ENCODE data around the gene CORO2A. TPM values are rescaled to one million over a fixed set of nuclear protein-coding genes. Genes with fewer than 3 reads are reported as not detected.

CORO2A gene
- total RNA-seq, 1 experiment from 2014 or later = 1.7 TPM

DNA sequence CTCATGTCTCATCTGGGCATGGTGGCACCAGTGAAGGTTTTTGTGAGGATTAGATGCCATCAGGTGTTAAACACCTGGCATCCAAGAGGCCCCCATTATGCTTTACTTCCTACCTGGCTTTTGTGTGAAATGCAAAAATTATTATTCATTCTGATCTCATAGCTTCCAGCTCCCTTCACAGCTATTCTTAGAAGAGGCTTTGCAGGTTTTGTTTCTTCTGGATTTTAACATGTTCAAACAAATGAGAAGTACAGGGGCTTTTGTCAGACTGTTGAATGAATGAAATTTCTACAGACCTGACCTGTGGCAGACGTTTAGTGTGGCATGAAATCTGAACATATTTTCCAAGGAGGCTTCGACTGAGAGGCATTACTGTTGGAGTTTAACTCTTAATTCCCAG lies 14.3 kb upstream of the CORO2A start:
- H3K27me3 ChIP-seq (ENCODE audit: low read length) = no peaks in the 10 kb centered on the region
- no peaks in the 10 kb centered on the region for H3K36me3 ChIP-seq (ENCODE audit: insufficient read depth, low read length)
- DNase-seq = no peak
- H3K9ac ChIP-seq (ENCODE audit: low read length) = no peak overlapping the region
- no peak overlapping the region for H2AFZ ChIP-seq (ENCODE audit: low read length)
- no peaks in the 10 kb centered on the region for H4K20me1 ChIP-seq (ENCODE audit: insufficient read depth, low read depth, low read length)
- H3K9me3 ChIP-seq (ENCODE audit: low read length) = no peaks in the 10 kb centered on the region
- no peak overlapping the region for H3K4me3 ChIP-seq (ENCODE audit: low read length)
- peaks cover 18% of the 10 kb centered on the region for H3K4me1 ChIP-seq (ENCODE audit: low read length)
- H3K27ac ChIP-seq (ENCODE audit: low read length) = no peak overlapping the region
- no peak overlapping the region for H3K4me2 ChIP-seq (ENCODE audit: low read depth, low read length, poor library complexity, severe bottlenecking)
- no peaks in the 10 kb centered on the region for H3K79me2 ChIP-seq (ENCODE audit: low read length)
- H3K9me2 ChIP-seq (replicated peaks; ENCODE audit: insufficient read depth, low read length) = no peaks in the 10 kb centered on the region

DNA sequence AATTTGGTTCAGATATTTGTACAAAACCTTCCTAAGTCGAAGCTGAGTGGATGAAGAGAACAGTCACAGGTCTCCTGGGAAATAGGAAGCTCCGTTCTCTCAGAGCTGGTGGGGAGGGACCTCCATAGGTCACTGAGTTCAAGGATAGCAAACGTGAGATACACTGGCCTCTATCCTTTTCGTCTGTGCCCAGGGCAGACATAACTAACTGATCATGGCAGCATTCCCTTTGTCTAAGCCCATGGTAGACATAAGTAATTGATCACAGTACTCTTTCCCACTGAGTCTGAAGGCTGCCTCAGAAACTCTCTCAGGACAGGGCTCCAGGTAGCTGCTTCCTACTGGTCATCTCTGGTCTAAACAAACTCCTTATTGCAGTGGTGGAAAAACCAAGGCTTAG lies 12.3 kb upstream of the CORO2A start:
- Histone ChIP-seq H3K4me1 (ENCODE audit: low read length) (peaks cover 30% of the 10 kb centered on the region), H3K27me3 (ENCODE audit: low read length) (no peaks in the 10 kb centered on the region), H3K27ac (ENCODE audit: low read length) (no peak overlapping the region), H3K36me3 (ENCODE audit: insufficient read depth, low read length) (no peaks in the 10 kb centered on the region), H4K20me1 (ENCODE audit: insufficient read depth, low read depth, low read length) (no peaks in the 10 kb centered on the region), H3K79me2 (ENCODE audit: low read length) (no peaks in the 10 kb centered on the region), H3K9me2 (replicated peaks; ENCODE audit: insufficient read depth, low read length) (no peaks in the 10 kb centered on the region), H2AFZ (ENCODE audit: low read length) (no peak overlapping the region), H3K9me3 (ENCODE audit: low read length) (no peaks in the 10 kb centered on the region), H3K9ac (ENCODE audit: low read length) (no peak overlapping the region), H3K4me2 (ENCODE audit: low read depth, low read length, poor library complexity, severe bottlenecking) (no peak overlapping the region), H3K4me3 (ENCODE audit: low read length) (no peak overlapping the region)
- no peak for DNase-seq

DNA sequence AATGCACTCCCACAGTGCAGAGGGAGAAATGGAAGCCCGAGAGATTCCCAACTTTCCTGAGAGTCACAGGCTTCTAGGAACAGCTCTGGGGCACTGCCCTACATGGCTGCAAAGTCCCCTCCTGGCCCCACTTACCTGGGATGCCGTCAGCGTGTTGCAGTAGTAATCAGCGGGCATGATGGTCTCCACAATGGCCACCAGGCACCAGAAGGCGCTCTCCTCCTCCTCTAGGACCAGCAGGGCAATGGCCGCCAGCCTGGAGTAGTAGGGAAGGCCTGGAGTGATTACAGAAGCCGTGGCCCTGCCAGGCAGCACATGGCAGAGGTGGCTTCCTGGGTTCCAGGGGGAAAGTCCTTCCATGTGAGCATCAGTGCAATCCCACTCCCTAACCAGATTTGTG lies 10.7 kb upstream of the CORO2A start:
- no peak overlapping the region for H3K9ac ChIP-seq (ENCODE audit: low read length)
- H3K4me1 ChIP-seq (ENCODE audit: low read length) = peaks cover 30% of the 10 kb centered on the region
- no peak overlapping the region for H3K4me3 ChIP-seq (ENCODE audit: low read length)
- H3K36me3 ChIP-seq (ENCODE audit: insufficient read depth, low read length) = no peaks in the 10 kb centered on the region
- H3K4me2 ChIP-seq (ENCODE audit: low read depth, low read length, poor library complexity, severe bottlenecking) = no peak overlapping the region
- H3K27ac ChIP-seq (ENCODE audit: low read length) = no peak overlapping the region
- no peaks in the 10 kb centered on the region for H3K79me2 ChIP-seq (ENCODE audit: low read length)
- no peaks in the 10 kb centered on the region for H3K27me3 ChIP-seq (ENCODE audit: low read length)
- no peak for DNase-seq
- no peaks in the 10 kb centered on the region for H3K9me3 ChIP-seq (ENCODE audit: low read length)
- no peaks in the 10 kb centered on the region for H3K9me2 ChIP-seq (replicated peaks; ENCODE audit: insufficient read depth, low read length)
- no peaks in the 10 kb centered on the region for H4K20me1 ChIP-seq (ENCODE audit: insufficient read depth, low read depth, low read length)
- H2AFZ ChIP-seq (ENCODE audit: low read length) = no peak overlapping the region

DNA sequence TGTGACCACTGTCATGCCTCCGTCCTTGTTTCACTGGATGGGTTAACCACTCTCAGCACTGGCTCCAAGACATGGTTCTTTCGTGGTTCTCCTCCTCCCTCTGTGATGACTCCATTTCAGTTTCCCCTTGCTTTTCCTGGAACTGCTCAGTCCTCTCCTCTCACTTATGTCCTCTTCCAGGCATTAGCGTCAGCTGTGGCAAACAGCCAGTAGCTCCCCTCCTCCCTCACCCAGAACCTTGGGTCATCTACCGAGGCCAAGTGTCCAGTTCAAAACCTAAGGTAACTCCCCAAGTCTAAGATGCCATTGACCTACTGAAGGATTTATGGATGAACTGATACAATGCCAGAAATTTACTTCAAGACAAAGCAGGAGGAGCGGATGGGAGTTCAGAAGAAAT lies 9.8 kb upstream of the CORO2A start:
- H3K27me3 ChIP-seq (ENCODE audit: low read length) = no peaks in the 10 kb centered on the region
- H3K79me2 ChIP-seq (ENCODE audit: low read length) = no peaks in the 10 kb centered on the region
- H3K9me2 ChIP-seq (replicated peaks; ENCODE audit: insufficient read depth, low read length) = no peaks in the 10 kb centered on the region
- H3K4me3 ChIP-seq (ENCODE audit: low read length) = no peak overlapping the region
- no peak for DNase-seq
- H3K9ac ChIP-seq (ENCODE audit: low read length) = no peak overlapping the region
- no peak overlapping the region for H3K4me2 ChIP-seq (ENCODE audit: low read depth, low read length, poor library complexity, severe bottlenecking)
- H3K4me1 ChIP-seq (ENCODE audit: low read length) = peaks cover 29% of the 10 kb centered on the region
- no peak overlapping the region for H3K27ac ChIP-seq (ENCODE audit: low read length)
- H3K9me3 ChIP-seq (ENCODE audit: low read length) = no peaks in the 10 kb centered on the region
- H3K36me3 ChIP-seq (ENCODE audit: insufficient read depth, low read length) = no peaks in the 10 kb centered on the region
- no peak overlapping the region for H2AFZ ChIP-seq (ENCODE audit: low read length)
- no peaks in the 10 kb centered on the region for H4K20me1 ChIP-seq (ENCODE audit: insufficient read depth, low read depth, low read length)

DNA sequence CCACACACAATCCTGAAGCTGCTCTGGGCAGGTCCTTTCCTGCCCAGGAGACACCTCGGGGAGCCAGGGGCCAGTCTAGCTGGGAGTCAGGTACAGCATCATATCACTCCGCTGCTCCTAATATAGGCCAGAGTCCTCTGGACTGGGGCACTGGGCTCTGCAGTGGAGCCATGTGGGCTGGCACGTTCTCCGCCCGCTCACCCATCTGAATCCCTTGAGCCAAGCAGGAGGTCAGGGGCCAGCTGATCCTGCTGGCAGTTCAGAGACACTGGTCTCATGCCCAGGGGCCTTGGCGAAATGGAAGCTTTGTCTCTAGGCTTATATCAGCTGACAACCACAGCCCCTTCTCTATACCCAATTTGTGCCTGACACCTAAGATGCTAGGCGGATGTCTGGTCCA lies 9.3 kb upstream of the CORO2A start:
- Histone ChIP-seq H3K9ac (ENCODE audit: low read length) (no peak overlapping the region; the same call in 1 of the 2 replicates), H4K20me1 (ENCODE audit: insufficient read depth, low read depth, low read length) (no peaks in the 10 kb centered on the region)

DNA sequence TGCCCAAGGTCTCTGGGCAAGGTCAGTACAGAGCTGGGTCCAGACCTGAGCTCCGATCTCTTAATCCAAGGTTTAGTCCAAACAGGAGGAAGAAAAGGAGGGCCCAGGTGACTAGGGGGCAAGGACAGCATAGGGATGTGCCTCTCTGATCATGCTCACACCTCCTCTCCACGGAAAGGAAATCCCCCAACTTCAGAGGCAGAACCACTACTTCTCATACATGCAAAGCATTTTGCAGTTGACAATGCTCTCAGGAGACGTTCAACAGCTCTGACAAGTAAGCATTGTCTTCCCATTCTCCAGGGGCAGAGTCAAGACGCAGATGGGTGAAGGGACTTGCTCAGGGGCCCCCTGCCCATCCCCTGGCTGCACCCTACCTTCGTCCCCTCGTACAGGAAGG lies 8.7 kb upstream of the CORO2A start:
- H3K27ac ChIP-seq (ENCODE audit: low read length) = no peak overlapping the region
- no peaks in the 10 kb centered on the region for H3K79me2 ChIP-seq (ENCODE audit: low read length)
- H3K9ac ChIP-seq (ENCODE audit: low read length) = peak overlapping the region; percentile 28; the same call in 1 of the 2 replicates
- peak overlapping the region; percentile 47 for H3K4me2 ChIP-seq (ENCODE audit: low read depth, low read length, poor library complexity, severe bottlenecking)
- DNase-seq = peak; percentile 67
- H4K20me1 ChIP-seq (ENCODE audit: insufficient read depth, low read depth, low read length) = no peaks in the 10 kb centered on the region
- H3K4me3 ChIP-seq (ENCODE audit: low read length) = no peak overlapping the region
- no peak overlapping the region; the same call in 1 of the 2 replicates for H2AFZ ChIP-seq (ENCODE audit: low read length)
- peaks cover 17% of the 10 kb centered on the region for H3K4me1 ChIP-seq (ENCODE audit: low read length)
- H3K9me2 ChIP-seq (replicated peaks; ENCODE audit: insufficient read depth, low read length) = no peaks in the 10 kb centered on the region
- H3K9me3 ChIP-seq (ENCODE audit: low read length) = no peaks in the 10 kb centered on the region
- no peaks in the 10 kb centered on the region for H3K27me3 ChIP-seq (ENCODE audit: low read length)
- no peaks in the 10 kb centered on the region for H3K36me3 ChIP-seq (ENCODE audit: insufficient read depth, low read length)

More for the DNA sequence above, 9.3 kb upstream of the CORO2A start:
- no peaks in the 10 kb centered on the region for H3K36me3 ChIP-seq (ENCODE audit: insufficient read depth, low read length)
- H3K9me3 ChIP-seq (ENCODE audit: low read length) = no peaks in the 10 kb centered on the region
- H3K4me3 ChIP-seq (ENCODE audit: low read length) = no peak overlapping the region
- no peaks in the 10 kb centered on the region for H3K27me3 ChIP-seq (ENCODE audit: low read length)
- no peak overlapping the region; the same call in 1 of the 2 replicates for H2AFZ ChIP-seq (ENCODE audit: low read length)
- H3K4me2 ChIP-seq (ENCODE audit: low read depth, low read length, poor library complexity, severe bottlenecking) = no peak overlapping the region
- no peaks in the 10 kb centered on the region for H3K9me2 ChIP-seq (replicated peaks; ENCODE audit: insufficient read depth, low read length)
- no peaks in the 10 kb centered on the region for H3K79me2 ChIP-seq (ENCODE audit: low read length)
- H3K4me1 ChIP-seq (ENCODE audit: low read length) = peaks cover 24% of the 10 kb centered on the region
- no peak overlapping the region for H3K27ac ChIP-seq (ENCODE audit: low read length)
- no peak for DNase-seq

DNA sequence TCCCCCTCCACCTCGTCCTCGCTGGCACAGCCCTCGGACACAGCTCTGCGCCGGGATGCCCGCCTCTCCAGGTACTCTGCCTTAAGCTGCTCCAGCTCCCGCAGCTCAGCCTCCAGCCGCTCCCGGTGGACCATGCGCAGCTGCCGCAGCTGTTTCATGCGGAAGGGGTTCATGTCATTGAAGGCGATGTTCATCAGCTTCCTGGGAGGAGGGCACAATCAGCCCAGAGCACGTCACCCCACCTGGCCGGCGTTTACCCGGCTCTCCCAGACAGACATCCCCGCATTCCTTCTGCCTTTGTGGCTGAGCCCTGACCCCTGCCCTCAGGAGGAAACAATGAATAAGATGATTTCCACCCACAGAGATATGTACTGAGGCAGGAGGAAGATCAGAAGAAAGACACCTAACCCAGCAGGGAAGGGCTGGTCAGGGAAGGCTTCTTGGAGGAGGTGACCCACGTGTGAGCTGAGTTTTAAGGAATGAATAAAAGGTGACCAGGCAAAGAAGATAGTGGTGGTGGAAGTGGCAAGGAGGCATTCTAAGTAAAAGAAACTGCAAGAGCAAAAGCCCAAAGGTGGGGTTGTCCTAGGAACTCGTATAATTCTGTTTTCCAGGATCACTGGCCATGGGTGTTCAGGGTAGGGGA lies 7.1 kb upstream of the CORO2A start:
- no peaks in the 10 kb centered on the region for H3K9me2 ChIP-seq (replicated peaks; ENCODE audit: insufficient read depth, low read length)
- no peak overlapping the region for H3K4me3 ChIP-seq (ENCODE audit: low read length)
- H3K27me3 ChIP-seq (ENCODE audit: low read length) = no peaks in the 10 kb centered on the region
- H3K79me2 ChIP-seq (ENCODE audit: low read length) = no peaks in the 10 kb centered on the region
- peaks cover 14% of the 10 kb centered on the region for H3K4me1 ChIP-seq (ENCODE audit: low read length)
- no peak overlapping the region for H3K4me2 ChIP-seq (ENCODE audit: low read depth, low read length, poor library complexity, severe bottlenecking)
- no peaks in the 10 kb centered on the region for H3K9me3 ChIP-seq (ENCODE audit: low read length)
- H3K27ac ChIP-seq (ENCODE audit: low read length) = no peak overlapping the region
- no peaks in the 10 kb centered on the region for H4K20me1 ChIP-seq (ENCODE audit: insufficient read depth, low read depth, low read length)
- H3K9ac ChIP-seq (ENCODE audit: low read length) = no peak overlapping the region
- H3K36me3 ChIP-seq (ENCODE audit: insufficient read depth, low read length) = no peaks in the 10 kb centered on the region
- H2AFZ ChIP-seq (ENCODE audit: low read length) = no peak overlapping the region
- DNase-seq = no peak

DNA sequence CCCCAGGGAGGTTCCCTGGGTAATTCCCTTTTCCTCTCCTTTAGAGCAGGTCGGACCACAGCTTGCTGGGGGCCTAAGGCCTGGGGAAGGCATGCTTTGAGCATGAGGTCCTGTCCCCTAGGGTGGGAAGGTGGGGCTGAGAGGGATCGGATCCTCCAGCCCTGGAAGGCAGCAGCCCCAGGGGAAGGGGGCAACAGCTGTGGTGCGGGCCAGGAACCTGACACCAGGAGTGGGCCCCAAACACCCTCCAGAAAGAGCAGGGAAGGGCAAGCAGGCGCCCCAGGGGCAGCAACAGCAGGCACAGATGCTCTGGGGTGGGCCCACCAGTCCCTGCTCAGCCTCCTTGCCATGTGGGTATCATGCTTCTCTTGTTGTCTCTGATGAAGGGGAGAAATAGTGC lies 3.2 kb upstream of the CORO2A start:
- H3K9ac ChIP-seq (ENCODE audit: low read length) = no peak overlapping the region

More for the DNA sequence above, 3.2 kb upstream of the CORO2A start:
- peaks cover 18% of the 10 kb centered on the region for H3K4me1 ChIP-seq (ENCODE audit: low read length)
- H3K4me3 ChIP-seq (ENCODE audit: low read length) = no peak overlapping the region
- no peaks in the 10 kb centered on the region for H4K20me1 ChIP-seq (ENCODE audit: insufficient read depth, low read depth, low read length)
- no peaks in the 10 kb centered on the region for H3K79me2 ChIP-seq (ENCODE audit: low read length)
- no peaks in the 10 kb centered on the region for H3K9me3 ChIP-seq (ENCODE audit: low read length)
- no peaks in the 10 kb centered on the region for H3K27me3 ChIP-seq (ENCODE audit: low read length)
- H2AFZ ChIP-seq (ENCODE audit: low read length) = no peak overlapping the region
- H3K4me2 ChIP-seq (ENCODE audit: low read depth, low read length, poor library complexity, severe bottlenecking) = no peak overlapping the region
- no peak overlapping the region for H3K27ac ChIP-seq (ENCODE audit: low read length)
- no peaks in the 10 kb centered on the region for H3K9me2 ChIP-seq (replicated peaks; ENCODE audit: insufficient read depth, low read length)
- DNase-seq = no peak
- H3K36me3 ChIP-seq (ENCODE audit: insufficient read depth, low read length) = no peaks in the 10 kb centered on the region

Measured in Karpas-422 (cell line).